ENCODE data around the gene IL17A.

IL17A gene

DNA sequence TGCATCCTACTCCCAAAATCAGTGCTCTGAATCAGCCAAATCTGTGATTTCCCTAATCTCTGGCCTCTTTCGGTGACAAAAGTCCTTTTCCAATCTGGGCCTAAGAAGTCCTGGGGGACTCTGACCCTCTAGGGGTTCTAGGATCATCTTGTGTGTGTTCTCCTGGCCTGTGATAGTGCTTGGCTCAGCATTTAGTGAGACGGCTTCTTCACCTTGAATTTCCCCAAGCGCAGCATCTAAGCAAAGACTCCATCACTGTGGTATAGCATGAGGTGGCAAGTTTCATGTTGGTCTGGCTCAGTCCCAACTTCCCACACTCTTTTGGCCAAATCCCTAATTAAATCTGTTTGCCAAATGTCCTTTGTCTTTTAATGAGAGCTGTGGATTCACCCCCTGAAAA is 12.1 kb upstream of the IL17A start (continued):
- TF ChIP-seq, protein P1, sequence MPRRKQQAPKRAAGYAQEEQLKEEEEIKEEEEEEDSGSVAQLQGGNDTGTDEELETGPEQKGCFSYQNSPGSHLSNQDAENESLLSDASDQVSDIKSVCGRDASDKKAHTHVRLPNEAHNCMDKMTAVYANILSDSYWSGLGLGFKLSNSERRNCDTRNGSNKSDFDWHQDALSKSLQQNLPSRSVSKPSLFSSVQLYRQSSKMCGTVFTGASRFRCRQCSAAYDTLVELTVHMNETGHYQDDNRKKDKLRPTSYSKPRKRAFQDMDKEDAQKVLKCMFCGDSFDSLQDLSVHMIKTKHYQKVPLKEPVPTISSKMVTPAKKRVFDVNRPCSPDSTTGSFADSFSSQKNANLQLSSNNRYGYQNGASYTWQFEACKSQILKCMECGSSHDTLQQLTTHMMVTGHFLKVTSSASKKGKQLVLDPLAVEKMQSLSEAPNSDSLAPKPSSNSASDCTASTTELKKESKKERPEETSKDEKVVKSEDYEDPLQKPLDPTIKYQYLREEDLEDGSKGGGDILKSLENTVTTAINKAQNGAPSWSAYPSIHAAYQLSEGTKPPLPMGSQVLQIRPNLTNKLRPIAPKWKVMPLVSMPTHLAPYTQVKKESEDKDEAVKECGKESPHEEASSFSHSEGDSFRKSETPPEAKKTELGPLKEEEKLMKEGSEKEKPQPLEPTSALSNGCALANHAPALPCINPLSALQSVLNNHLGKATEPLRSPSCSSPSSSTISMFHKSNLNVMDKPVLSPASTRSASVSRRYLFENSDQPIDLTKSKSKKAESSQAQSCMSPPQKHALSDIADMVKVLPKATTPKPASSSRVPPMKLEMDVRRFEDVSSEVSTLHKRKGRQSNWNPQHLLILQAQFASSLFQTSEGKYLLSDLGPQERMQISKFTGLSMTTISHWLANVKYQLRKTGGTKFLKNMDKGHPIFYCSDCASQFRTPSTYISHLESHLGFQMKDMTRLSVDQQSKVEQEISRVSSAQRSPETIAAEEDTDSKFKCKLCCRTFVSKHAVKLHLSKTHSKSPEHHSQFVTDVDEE (CRISPR knock-in tag; IDR thresholded peaks at IDR 0.05): no peak

DNA sequence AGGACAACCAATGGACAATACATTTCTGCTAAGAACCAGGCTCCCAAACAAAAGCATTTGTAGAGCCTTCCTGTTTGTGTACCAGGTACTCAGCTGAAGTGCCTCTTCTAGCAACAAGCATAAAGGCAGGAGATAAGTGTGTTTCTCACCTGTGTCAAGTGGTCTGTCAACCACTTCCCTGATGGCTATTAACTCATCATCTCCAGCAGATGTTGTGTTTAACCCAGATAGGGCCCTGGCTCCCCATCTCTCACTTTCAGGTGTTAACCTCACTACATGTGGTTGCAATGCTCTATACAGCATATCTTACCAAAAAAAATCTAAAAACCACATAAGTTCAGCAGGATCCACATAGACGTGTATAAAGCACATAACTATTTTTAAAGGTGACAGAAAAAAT is 9.6 kb upstream of the IL17A start:
- TF ChIP-seq, protein P2, sequence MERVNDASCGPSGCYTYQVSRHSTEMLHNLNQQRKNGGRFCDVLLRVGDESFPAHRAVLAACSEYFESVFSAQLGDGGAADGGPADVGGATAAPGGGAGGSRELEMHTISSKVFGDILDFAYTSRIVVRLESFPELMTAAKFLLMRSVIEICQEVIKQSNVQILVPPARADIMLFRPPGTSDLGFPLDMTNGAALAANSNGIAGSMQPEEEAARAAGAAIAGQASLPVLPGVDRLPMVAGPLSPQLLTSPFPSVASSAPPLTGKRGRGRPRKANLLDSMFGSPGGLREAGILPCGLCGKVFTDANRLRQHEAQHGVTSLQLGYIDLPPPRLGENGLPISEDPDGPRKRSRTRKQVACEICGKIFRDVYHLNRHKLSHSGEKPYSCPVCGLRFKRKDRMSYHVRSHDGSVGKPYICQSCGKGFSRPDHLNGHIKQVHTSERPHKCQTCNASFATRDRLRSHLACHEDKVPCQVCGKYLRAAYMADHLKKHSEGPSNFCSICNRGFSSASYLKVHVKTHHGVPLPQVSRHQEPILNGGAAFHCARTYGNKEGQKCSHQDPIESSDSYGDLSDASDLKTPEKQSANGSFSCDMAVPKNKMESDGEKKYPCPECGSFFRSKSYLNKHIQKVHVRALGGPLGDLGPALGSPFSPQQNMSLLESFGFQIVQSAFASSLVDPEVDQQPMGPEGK (CRISPR knock-in tag; IDR thresholded peaks at IDR 0.05; ENCODE audit: borderline replicate concordance): no peak
- TF ChIP-seq ZC3H10 (CRISPR knock-in tag; IDR thresholded peaks at IDR 0.05) (no peak), ZNF8 (CRISPR knock-in tag; IDR thresholded peaks at IDR 0.05) (no peak), ZFP3 (CRISPR knock-in tag; IDR thresholded peaks at IDR 0.05) (no peak), ISL1 (CRISPR knock-in tag; IDR thresholded peaks at IDR 0.05) (no peak), ZNF565 (CRISPR knock-in tag; conservative IDR thresholded peaks at IDR 0.05; ENCODE audit: low read depth) (no peak), ZFP30 (CRISPR knock-in tag; IDR thresholded peaks at IDR 0.05) (no peak), OSR1 (CRISPR knock-in tag; IDR thresholded peaks at IDR 0.05) (no peak), ESRRG (CRISPR knock-in tag; IDR thresholded peaks at IDR 0.05) (no peak), TOX (CRISPR knock-in tag; IDR thresholded peaks at IDR 0.05; ENCODE audit: borderline replicate concordance) (no peak)
- TF ChIP-seq, protein P3, sequence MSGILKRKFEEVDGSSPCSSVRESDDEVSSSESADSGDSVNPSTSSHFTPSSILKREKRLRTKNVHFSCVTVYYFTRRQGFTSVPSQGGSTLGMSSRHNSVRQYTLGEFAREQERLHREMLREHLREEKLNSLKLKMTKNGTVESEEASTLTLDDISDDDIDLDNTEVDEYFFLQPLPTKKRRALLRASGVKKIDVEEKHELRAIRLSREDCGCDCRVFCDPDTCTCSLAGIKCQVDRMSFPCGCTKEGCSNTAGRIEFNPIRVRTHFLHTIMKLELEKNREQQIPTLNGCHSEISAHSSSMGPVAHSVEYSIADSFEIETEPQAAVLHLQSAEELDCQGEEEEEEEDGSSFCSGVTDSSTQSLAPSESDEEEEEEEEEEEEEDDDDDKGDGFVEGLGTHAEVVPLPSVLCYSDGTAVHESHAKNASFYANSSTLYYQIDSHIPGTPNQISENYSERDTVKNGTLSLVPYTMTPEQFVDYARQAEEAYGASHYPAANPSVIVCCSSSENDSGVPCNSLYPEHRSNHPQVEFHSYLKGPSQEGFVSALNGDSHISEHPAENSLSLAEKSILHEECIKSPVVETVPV (CRISPR knock-in tag; IDR thresholded peaks at IDR 0.05): no peak
- TF ChIP-seq, protein P1 (CRISPR knock-in tag; IDR thresholded peaks at IDR 0.05): no peak
- TF ChIP-seq, protein P4, sequence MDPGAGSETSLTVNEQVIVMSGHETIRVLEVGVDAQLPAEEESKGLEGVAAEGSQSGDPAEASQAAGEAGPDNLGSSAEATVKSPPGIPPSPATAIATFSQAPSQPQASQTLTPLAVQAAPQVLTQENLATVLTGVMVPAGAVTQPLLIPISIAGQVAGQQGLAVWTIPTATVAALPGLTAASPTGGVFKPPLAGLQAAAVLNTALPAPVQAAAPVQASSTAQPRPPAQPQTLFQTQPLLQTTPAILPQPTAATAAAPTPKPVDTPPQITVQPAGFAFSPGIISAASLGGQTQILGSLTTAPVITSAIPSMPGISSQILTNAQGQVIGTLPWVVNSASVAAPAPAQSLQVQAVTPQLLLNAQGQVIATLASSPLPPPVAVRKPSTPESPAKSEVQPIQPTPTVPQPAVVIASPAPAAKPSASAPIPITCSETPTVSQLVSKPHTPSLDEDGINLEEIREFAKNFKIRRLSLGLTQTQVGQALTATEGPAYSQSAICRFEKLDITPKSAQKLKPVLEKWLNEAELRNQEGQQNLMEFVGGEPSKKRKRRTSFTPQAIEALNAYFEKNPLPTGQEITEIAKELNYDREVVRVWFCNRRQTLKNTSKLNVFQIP (CRISPR knock-in tag; IDR thresholded peaks at IDR 0.05; ENCODE audit: borderline replicate concordance, low read depth): no peak
- ATAC-seq: no peak

DNA sequence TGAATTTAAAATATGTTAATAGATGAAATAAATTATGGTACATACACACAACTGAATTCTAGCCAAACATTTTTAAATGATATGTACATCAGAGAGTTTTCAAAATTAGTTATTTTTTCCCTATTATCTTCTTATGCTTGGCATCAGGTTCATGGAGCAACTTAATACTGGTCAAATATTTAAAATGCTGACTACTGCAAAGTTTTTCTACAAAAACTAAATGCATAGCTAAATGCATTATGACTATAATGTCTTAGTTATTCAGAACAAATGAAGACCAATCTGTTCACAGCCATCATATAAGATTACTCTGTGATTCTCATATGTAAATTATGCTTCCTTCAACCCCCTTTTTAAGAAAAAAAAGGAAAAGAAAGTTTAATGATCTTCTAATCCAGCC is 8.2 kb upstream of the IL17A start:
- ATAC-seq: no peak
- TF ChIP-seq OSR1 (CRISPR knock-in tag; IDR thresholded peaks at IDR 0.05): no peak
- TF ChIP-seq, protein P4 (CRISPR knock-in tag; IDR thresholded peaks at IDR 0.05; ENCODE audit: borderline replicate concordance, low read depth): no peak
- TF ChIP-seq PPARA (CRISPR knock-in tag; IDR thresholded peaks at IDR 0.05; ENCODE audit: borderline replicate concordance): no peak
- TF ChIP-seq ZFP3 (CRISPR knock-in tag; IDR thresholded peaks at IDR 0.05): no peak
- TF ChIP-seq ZNF565 (CRISPR knock-in tag; conservative IDR thresholded peaks at IDR 0.05; ENCODE audit: low read depth): no peak
- TF ChIP-seq ISL1 (CRISPR knock-in tag; IDR thresholded peaks at IDR 0.05): no peak
- no peak for TF ChIP-seq BACH2 (CRISPR knock-in tag; IDR thresholded peaks at IDR 0.05; ENCODE audit: borderline replicate concordance)
- no peak for TF ChIP-seq ZNF8 (CRISPR knock-in tag; IDR thresholded peaks at IDR 0.05)
- no peak for TF ChIP-seq TOX (CRISPR knock-in tag; IDR thresholded peaks at IDR 0.05; ENCODE audit: borderline replicate concordance)
- TF ChIP-seq, protein P2 (CRISPR knock-in tag; IDR thresholded peaks at IDR 0.05; ENCODE audit: borderline replicate concordance): no peak
- TF ChIP-seq, protein P1 (CRISPR knock-in tag; IDR thresholded peaks at IDR 0.05): no peak
- TF ChIP-seq, protein P3 (CRISPR knock-in tag; IDR thresholded peaks at IDR 0.05): no peak
- no peak for TF ChIP-seq RARB (CRISPR knock-in tag; IDR thresholded peaks at IDR 0.05)
- no peak for TF ChIP-seq ESRRG (CRISPR knock-in tag; IDR thresholded peaks at IDR 0.05)

Measured in SK-N-SH treated with all-trans-retinoic acid at 6 μM for 48 hours (cell line).